Tibial nerve (tissue), 4 donors: ENCODE measurements around the gene EXOSC1. TPM values are rescaled to one million over a fixed set of nuclear protein-coding genes. Genes with fewer than 3 reads are reported as not detected.

Experiments
- small RNA-seq: library from RNA; depleted of rRNA; stranded (forward); fragments of <200 nt; gene quantifications from one replicate; pipeline ENCODE3, GENCODE V24; 2016
- total RNA-seq, 4 donors: library from RNA; depleted of rRNA; stranded (reverse); fragments of >200 nt; gene quantifications; one replicate each; pipeline ENCODE4 v1.1.0, GENCODE V29; 2016

EXOSC1 gene
- total RNA-seq, 4 donors from 2014 or later, result 21.6 to 40.8 (median 33.4) TPM

Small RNA genes lying within 50 kb of the gene (small RNA-seq; reads per million reads assigned to genes)
- not detected for gene RF00019

Other genes with a start within 250 kb of the EXOSC1 start
- gene ARHGAP19, start 153.4 kb downstream of the EXOSC1 start, total RNA-seq, result 100 to 1,000 TPM in 1 of 4 donors, 10 to 100 TPM in 3; 37.5 to 109 (median 77.7) TPM
- gene FRAT1, start 126.7 kb downstream of the EXOSC1 start, total RNA-seq, result 10 to 100 TPM in 1 of 4 donors, 1 to 10 TPM in 3; 6.8 to 10.0 (median 8.5) TPM
- 10 to 100 TPM; 14.6 to 28.2 (median 23.3) TPM for gene FRAT2, start 111.3 kb downstream of the EXOSC1 start, total RNA-seq
- gene RRP12, start 44.7 kb downstream of the EXOSC1 start, total RNA-seq, result 10 to 100 TPM; 14.7 to 50.7 (median 24.4) TPM
- 100 to 1,000 TPM; 142 to 166 (median 155) TPM for gene PGAM1, start 19.8 kb downstream of the EXOSC1 start, total RNA-seq
- gene ZDHHC16, start 169 bp upstream of the EXOSC1 start, total RNA-seq, result 10 to 100 TPM; 26.4 to 50.4 (median 36.0) TPM
- gene MMS19, start 52.4 kb upstream of the EXOSC1 start, total RNA-seq, result 10 to 100 TPM; 80.4 to 90.2 (median 88.4) TPM
- 10 to 100 TPM in 3 of 4 donors, 1 to 10 TPM in 1; 9.4 to 17.1 (median 16.5) TPM for gene UBTD1, start 52.9 kb upstream of the EXOSC1 start, total RNA-seq
- gene ANKRD2, start 126.8 kb upstream of the EXOSC1 start, total RNA-seq, result 1 to 10 TPM in 1 of 4 donors, under 1 TPM in 1, not detected in 2; 0.22 to 1.0 TPM
- gene HOGA1, start 138.4 kb upstream of the EXOSC1 start, total RNA-seq, result 10 to 100 TPM in 3 of 4 donors, 1 to 10 TPM in 1; 3.6 to 31.6 (median 25.3) TPM
- gene C10orf62, start 143.7 kb upstream of the EXOSC1 start, total RNA-seq, result 1 to 10 TPM; 1.1 to 1.7 (median 1.2) TPM
- gene MORN4, start 187.5 kb upstream of the EXOSC1 start, total RNA-seq, result 1 to 10 TPM; 3.7 to 8.2 (median 7.1) TPM
- 10 to 100 TPM; 17.0 to 29.1 (median 21.0) TPM for gene PI4K2A, start 194.7 kb upstream of the EXOSC1 start, total RNA-seq
- 100 to 1,000 TPM; 113 to 253 (median 170) TPM for gene AVPI1, start 241.2 kb upstream of the EXOSC1 start, total RNA-seq